ENCODE data around the gene CAMKMT. TPM values are rescaled to one million over a fixed set of nuclear protein-coding genes. Genes with fewer than 3 reads are reported as not detected.

The CAMKMT gene
- total and polyA plus RNA-seq, 2 donors (not counting 1 experiment from before 2014, with no cell fraction given): 6.2 to 23.3 TPM

- no peak overlapping the region for H3K27ac ChIP-seq (ENCODE audit: low read length in 2 of 2)
- POLR2A ChIA-PET: no interaction called here
- H3K9ac ChIP-seq (ENCODE audit: low read length): no peak overlapping the region
- no peak overlapping the region for H2AFZ ChIP-seq (ENCODE audit: insufficient read depth, low read depth, low read length, poor library complexity, severe bottlenecking)
- Mint-ChIP-seq H3K27ac (no peak overlapping the region), H3K4me1 (no peaks in the 10 kb centered on the region), H3K4me3 (no peak overlapping the region), H3K9me3 (ENCODE audit: insufficient read depth) (no peaks in the 10 kb centered on the region), H3K27me3 (no peaks in the 10 kb centered on the region)
- no peaks in the 10 kb centered on the region for H3K9me3 ChIP-seq (ENCODE audit: control extremely low read depth in 1 of 3, control insufficient read depth in 2 of 3, insufficient read depth in 1 of 3, low read length in 2 of 3)
- TF ChIP-seq, protein P1, sequence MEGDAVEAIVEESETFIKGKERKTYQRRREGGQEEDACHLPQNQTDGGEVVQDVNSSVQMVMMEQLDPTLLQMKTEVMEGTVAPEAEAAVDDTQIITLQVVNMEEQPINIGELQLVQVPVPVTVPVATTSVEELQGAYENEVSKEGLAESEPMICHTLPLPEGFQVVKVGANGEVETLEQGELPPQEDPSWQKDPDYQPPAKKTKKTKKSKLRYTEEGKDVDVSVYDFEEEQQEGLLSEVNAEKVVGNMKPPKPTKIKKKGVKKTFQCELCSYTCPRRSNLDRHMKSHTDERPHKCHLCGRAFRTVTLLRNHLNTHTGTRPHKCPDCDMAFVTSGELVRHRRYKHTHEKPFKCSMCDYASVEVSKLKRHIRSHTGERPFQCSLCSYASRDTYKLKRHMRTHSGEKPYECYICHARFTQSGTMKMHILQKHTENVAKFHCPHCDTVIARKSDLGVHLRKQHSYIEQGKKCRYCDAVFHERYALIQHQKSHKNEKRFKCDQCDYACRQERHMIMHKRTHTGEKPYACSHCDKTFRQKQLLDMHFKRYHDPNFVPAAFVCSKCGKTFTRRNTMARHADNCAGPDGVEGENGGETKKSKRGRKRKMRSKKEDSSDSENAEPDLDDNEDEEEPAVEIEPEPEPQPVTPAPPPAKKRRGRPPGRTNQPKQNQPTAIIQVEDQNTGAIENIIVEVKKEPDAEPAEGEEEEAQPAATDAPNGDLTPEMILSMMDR (IDR thresholded peaks at IDR 0.05): no peak
- TF ChIP-seq EZH2 (IDR thresholded peaks at IDR 0.05; ENCODE audit: borderline replicate concordance, insufficient read depth, low read depth, low read length, poor library complexity, severe bottlenecking): no peak
- CTCF ChIA-PET: no interaction called here
- no peak overlapping the region for H3K4me3 ChIP-seq (ENCODE audit: control extremely low read depth in 1 of 5, extremely low read depth in 1 of 5, insufficient read depth in 1 of 5, low read depth in 2 of 5, low read length in 4 of 5)
- H3K79me2 ChIP-seq (ENCODE audit: control insufficient read depth, insufficient read depth, low read length): no peaks in the 10 kb centered on the region
- no peaks in the 10 kb centered on the region for H3K36me3 ChIP-seq (replicated peaks in 1 of 2; ENCODE audit: control extremely low read depth in 1 of 2, control insufficient read depth in 1 of 2, extremely low read depth in 1 of 2, insufficient read depth in 2 of 2, low read length in 1 of 2)
- no CpG with 5 or more reads among the region's 3 CpGs for WGBS (ENCODE audit: insufficient coverage)
- ATAC-seq (ENCODE audit: low read depth) (no peak), DNase-seq (no peak)
- H4K20me1 ChIP-seq (ENCODE audit: control insufficient read depth, insufficient read depth, low read length, poor library complexity, severe bottlenecking): no peaks in the 10 kb centered on the region
- no peak overlapping the region for H3K4me2 ChIP-seq (replicated peaks; ENCODE audit: low read depth, low read length, poor library complexity, severe bottlenecking)
- intact Hi-C loops (cut with micrococcal nuclease): no loop called here
- H3K27me3 ChIP-seq (replicated peaks in 1 of 4; ENCODE audit: control extremely low read depth in 1 of 4, control insufficient read depth in 3 of 4, insufficient read depth in 4 of 4, low read length in 3 of 4): no peaks in the 10 kb centered on the region
- H3K4me1 ChIP-seq (ENCODE audit: control insufficient read depth in 2 of 2, insufficient read depth in 2 of 2, low read length in 2 of 2): no peaks in the 10 kb centered on the region
Measured at GRCh38 chr2:44642123-44642857, 280.5 kb downstream of the CAMKMT start.

GRCh38 chr2:44645937-44646336, 284.2 kb downstream of the CAMKMT start:
- Histone ChIP-seq H3K27me3 (replicated peaks in 1 of 4; ENCODE audit: control extremely low read depth in 1 of 4, control insufficient read depth in 3 of 4, insufficient read depth in 4 of 4, low read length in 3 of 4) (no peaks in the 10 kb centered on the region), H3K79me2 (ENCODE audit: control insufficient read depth, insufficient read depth, low read length) (no peaks in the 10 kb centered on the region), H4K20me1 (ENCODE audit: control insufficient read depth, insufficient read depth, low read length, poor library complexity, severe bottlenecking) (no peaks in the 10 kb centered on the region), H3K4me1 (ENCODE audit: control insufficient read depth in 2 of 2, insufficient read depth in 2 of 2, low read length in 2 of 2) (no peaks in the 10 kb centered on the region), H3K27ac (ENCODE audit: low read length in 2 of 2) (no peak overlapping the region), H3K9me3 (ENCODE audit: control extremely low read depth in 1 of 3, control insufficient read depth in 2 of 3, insufficient read depth in 1 of 3, low read length in 2 of 3) (no peaks in the 10 kb centered on the region), H2AFZ (ENCODE audit: insufficient read depth, low read depth, low read length, poor library complexity, severe bottlenecking) (no peak overlapping the region), H3K9ac (ENCODE audit: low read length) (no peak overlapping the region), H3K4me2 (replicated peaks; ENCODE audit: low read depth, low read length, poor library complexity, severe bottlenecking) (no peak overlapping the region), H3K4me3 (ENCODE audit: control extremely low read depth in 1 of 5, extremely low read depth in 1 of 5, insufficient read depth in 1 of 5, low read depth in 2 of 5, low read length in 4 of 5) (no peak overlapping the region), H3K36me3 (replicated peaks in 1 of 2; ENCODE audit: control extremely low read depth in 1 of 2, control insufficient read depth in 1 of 2, extremely low read depth in 1 of 2, insufficient read depth in 2 of 2, low read length in 1 of 2) (no peaks in the 10 kb centered on the region)
- ChIA-PET POLR2A (no interaction called here), CTCF (no interaction called here)
- TF ChIP-seq, protein P1 (IDR thresholded peaks at IDR 0.05): no peak
- no peak for TF ChIP-seq EZH2 (IDR thresholded peaks at IDR 0.05; ENCODE audit: borderline replicate concordance, insufficient read depth, low read depth, low read length, poor library complexity, severe bottlenecking)
- ATAC-seq (ENCODE audit: low read depth) (no peak), DNase-seq (no peak)
- no peaks in the 10 kb centered on the region for H3K27me3 Mint-ChIP-seq
- intact Hi-C loops (cut with micrococcal nuclease): no loop called here
- no CpG with 5 or more reads among the region's 2 CpGs for WGBS (ENCODE audit: insufficient coverage)
- H3K27ac Mint-ChIP-seq: no peak overlapping the region
- no peak overlapping the region for H3K4me3 Mint-ChIP-seq
- no peaks in the 10 kb centered on the region for H3K4me1 Mint-ChIP-seq
- no peaks in the 10 kb centered on the region for H3K9me3 Mint-ChIP-seq (ENCODE audit: insufficient read depth)

Data from B cell (primary cell).